Measurements from ENCODE around the gene MYOG. TPM values are rescaled to one million over a fixed set of nuclear protein-coding genes. Genes with fewer than 3 reads are reported as not detected.
A peak's percentile ranks its signal among the peaks of the same experiment; 100 is the strongest.

Gene MYOG
- total RNA-seq, 1 experiment from 2014 or later, result not detected

DNA sequence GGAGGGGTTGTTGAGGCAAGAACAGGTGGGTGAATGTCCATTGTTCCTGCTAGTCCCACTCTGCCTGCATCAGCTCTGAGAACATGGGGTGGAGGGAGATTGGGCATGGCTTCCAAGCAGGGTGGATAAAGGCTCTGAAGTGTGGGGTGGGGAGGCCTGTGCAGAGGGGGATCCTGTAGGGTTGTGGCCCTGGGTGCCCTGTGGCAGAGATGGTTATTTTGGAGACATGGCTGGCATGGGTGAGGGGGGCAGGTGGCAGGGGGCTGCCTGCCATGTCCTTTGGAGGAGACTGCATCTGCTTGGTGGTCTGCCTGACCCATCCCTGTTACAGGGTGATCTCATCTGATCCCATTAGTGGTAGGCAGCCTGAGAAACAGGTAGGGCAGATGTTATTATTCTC lies 11.2 kb downstream of the MYOG start:
- no peak overlapping the region for H4K8ac ChIP-seq (replicated peaks; ENCODE audit: insufficient read length, low read depth, low read length)
- no peaks in the 10 kb centered on the region for H3K79me2 ChIP-seq (ENCODE audit: insufficient read depth, low read length)
- Mint-ChIP-seq H3K9me3 (no peaks in the 10 kb centered on the region), H3K27me3 (ENCODE audit: low read depth) (peaks cover 2% of the 10 kb centered on the region), H3K27ac (peak overlapping the region in 1 of 3 experiments; percentile 56; a peak in 1 of 7 replicates), H3K4me3 (no peak overlapping the region), H3K4me1 (peaks cover 0 to 9% of the 10 kb centered on the region in 2 experiments; a peak in 2 of 4 replicates), H3K36me3 (ENCODE audit: insufficient read depth in 1 of 3, low read depth in 3 of 3) (peaks cover 0 to 5% (median 4%) of the 10 kb centered on the region in 3 experiments; a peak in 2 of 7 replicates)
- no peak overlapping the region for H2BK120ac ChIP-seq (ENCODE audit: low read depth, low read length, poor library complexity, severe bottlenecking)
- H4K20me1 ChIP-seq (ENCODE audit: control insufficient read depth, insufficient read depth, insufficient read length), result no peaks in the 10 kb centered on the region
- H2BK5ac ChIP-seq (ENCODE audit: insufficient read length, low read length), result no peak overlapping the region
- no peak overlapping the region for H3T11ph ChIP-seq (ENCODE audit: low read length)
- H2AFZ ChIP-seq (ENCODE audit: low read length), result no peak overlapping the region
- no peak for DNase-seq
- H2BK15ac ChIP-seq (ENCODE audit: low read depth, low read length), result no peak overlapping the region
- H3K4me2 ChIP-seq (ENCODE audit: insufficient read depth, insufficient read length, low read length), result no peak overlapping the region
- H3K4me1 ChIP-seq (ENCODE audit: insufficient read depth, low read length), result peaks cover 3% of the 10 kb centered on the region; the same call in 1 of the 2 replicates
- no peak overlapping the region for H3K18ac ChIP-seq (ENCODE audit: insufficient read length, low read depth, low read length)
- no peak overlapping the region for H2AK5ac ChIP-seq (ENCODE audit: insufficient read length, low read length)
- H3K14ac ChIP-seq (ENCODE audit: insufficient read depth, low read length), result no peak overlapping the region
- H2BK20ac ChIP-seq (ENCODE audit: low read depth, low read length, poor library complexity, severe bottlenecking), result no peak overlapping the region
- no peak overlapping the region for H4K91ac ChIP-seq (ENCODE audit: insufficient read length, low read depth, low read length)
- no peak overlapping the region for H3K4ac ChIP-seq (ENCODE audit: low read depth, low read length)
- H2BK12ac ChIP-seq (ENCODE audit: insufficient read length, low read depth, low read length), result no peak overlapping the region
- H3K9me3 ChIP-seq (ENCODE audit: control insufficient read depth, low read depth, low read length), result no peaks in the 10 kb centered on the region
- H3K23ac ChIP-seq (ENCODE audit: insufficient read length, low read depth, low read length), result no peak overlapping the region
- no peak overlapping the region for H3K56ac ChIP-seq (ENCODE audit: insufficient read length, low read depth, low read length)
- H3K23me2 ChIP-seq (ENCODE audit: insufficient read length, low read depth, low read length, poor library complexity, severe bottlenecking), result peaks cover 8% of the 10 kb centered on the region
- TF ChIP-seq, protein P1, sequence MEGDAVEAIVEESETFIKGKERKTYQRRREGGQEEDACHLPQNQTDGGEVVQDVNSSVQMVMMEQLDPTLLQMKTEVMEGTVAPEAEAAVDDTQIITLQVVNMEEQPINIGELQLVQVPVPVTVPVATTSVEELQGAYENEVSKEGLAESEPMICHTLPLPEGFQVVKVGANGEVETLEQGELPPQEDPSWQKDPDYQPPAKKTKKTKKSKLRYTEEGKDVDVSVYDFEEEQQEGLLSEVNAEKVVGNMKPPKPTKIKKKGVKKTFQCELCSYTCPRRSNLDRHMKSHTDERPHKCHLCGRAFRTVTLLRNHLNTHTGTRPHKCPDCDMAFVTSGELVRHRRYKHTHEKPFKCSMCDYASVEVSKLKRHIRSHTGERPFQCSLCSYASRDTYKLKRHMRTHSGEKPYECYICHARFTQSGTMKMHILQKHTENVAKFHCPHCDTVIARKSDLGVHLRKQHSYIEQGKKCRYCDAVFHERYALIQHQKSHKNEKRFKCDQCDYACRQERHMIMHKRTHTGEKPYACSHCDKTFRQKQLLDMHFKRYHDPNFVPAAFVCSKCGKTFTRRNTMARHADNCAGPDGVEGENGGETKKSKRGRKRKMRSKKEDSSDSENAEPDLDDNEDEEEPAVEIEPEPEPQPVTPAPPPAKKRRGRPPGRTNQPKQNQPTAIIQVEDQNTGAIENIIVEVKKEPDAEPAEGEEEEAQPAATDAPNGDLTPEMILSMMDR (conservative IDR thresholded peaks at IDR 0.05), result no peak
- no peak overlapping the region for H4K5ac ChIP-seq (ENCODE audit: insufficient read length, low read depth, low read length)
- no peak overlapping the region for H3K9ac ChIP-seq (ENCODE audit: extremely low read depth, insufficient read length, low read length)
- no peaks in the 10 kb centered on the region for H3K79me1 ChIP-seq (ENCODE audit: insufficient read depth, low read depth, low read length, poor library complexity, severe bottlenecking)
- H3K27me3 ChIP-seq (ENCODE audit: insufficient read depth, low read length), result no peaks in the 10 kb centered on the region; the same call in 1 of the 2 replicates
- no peak overlapping the region for H3K27ac ChIP-seq (ENCODE audit: insufficient read length, low read depth, low read length)
